Cardiac muscle cell (in vitro differentiated cells and primary cell): ENCODE measurements around the gene STK17A. TPM values are rescaled to one million over a fixed set of nuclear protein-coding genes. Genes with fewer than 3 reads are reported as not detected.
"Not testable (repeated sequence)": the region's sequence is repeated elsewhere in the genome, so short reads cannot be mapped to it uniquely, and the experiment has no call there.

Experiments
- DNase-seq, 2 donors: peaks; one replicate each; pipeline versions ENCODE4 v3.0.0 to v3.0.0-alpha.2; 2010 to 2017; ENCODE audit warnings: low read depth in 1 of 2, low spot score in 1 of 2
- H3K27ac ChIP-seq: fragments of 200-600 bp; sonication (generic); 2 replicates; pipeline ENCODE4 v1.5.1; 2016
- H3K27me3 ChIP-seq: fragments of 200-600 bp; sonication (generic); 2 replicates; pipeline ENCODE4 v1.6.0; 2016; ENCODE audit warnings: control low read depth
- H3K36me3 ChIP-seq: fragments of 200-600 bp; sonication (generic); 2 replicates; pipeline ENCODE4 v1.5.1; 2016; ENCODE audit warnings: control low read depth
- H3K4me1 ChIP-seq: fragments of 200-600 bp; sonication (generic); 2 replicates; pipeline ENCODE4 v1.8.1; 2017; ENCODE audit warnings: low read depth, mild to moderate bottlenecking, mixed run types
- H3K4me3 ChIP-seq: fragments of 200-600 bp; sonication (generic); 2 replicates; pipeline ENCODE4 v1.5.1; 2016; ENCODE audit warnings: mild to moderate bottlenecking
- H3K9me3 ChIP-seq: fragments of 200-600 bp; sonication (generic); 2 replicates; pipeline ENCODE4 v1.5.1; 2017; ENCODE audit warnings: low read depth, mild to moderate bottlenecking, control low read depth
- polyA plus RNA-seq: library from polyadenylated mRNA; unstranded; fragments of >200 nt; fragmentation: Nextera tagmentation; extraction: Ambion mirVana; gene quantifications from 2 replicates; pipeline ENCODE4 v1.2.1, GENCODE V29; 2016
- total RNA-seq: library from RNA; depleted of rRNA; stranded (reverse); fragments of >200 nt; gene quantifications from 2 replicates; pipeline ENCODE4 v1.2.3, GENCODE V29; 2016
- TF ChIP-seq, protein P1 (sequence below): IDR thresholded peaks from 2 replicates; pipeline ENCODE4 v1.5.1; 2012; ENCODE audit warnings: low read depth, mild to moderate bottlenecking, low read length

The STK17A gene
- total and polyA plus RNA-seq, 2 experiments from 2014 or later, result 18.0 to 30.4 TPM

DNA sequence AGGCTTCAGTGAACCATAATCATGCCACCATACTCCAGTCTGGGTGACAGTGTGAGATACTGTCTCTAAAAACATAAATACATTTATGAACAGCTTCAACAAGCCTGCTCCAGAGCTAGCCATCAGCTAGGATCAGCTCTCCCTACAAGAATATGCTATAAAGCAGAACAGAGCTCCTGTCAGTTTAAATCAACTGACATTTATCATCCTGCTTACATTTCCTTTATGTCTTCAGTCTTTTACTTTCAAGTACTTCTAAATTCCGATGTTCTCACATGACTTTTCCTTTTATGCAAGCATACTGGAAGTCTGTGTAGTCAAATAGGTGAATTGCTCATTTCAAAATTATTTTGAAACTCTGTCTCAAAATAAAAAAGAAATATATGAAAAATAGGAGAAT is 81.8 kb downstream of the STK17A start:
- no peaks in the 10 kb centered on the region for H3K36me3 ChIP-seq
- peak overlapping the region; percentile 10 for H3K27ac ChIP-seq
- H3K4me1 ChIP-seq, result no peaks in the 10 kb centered on the region
- TF ChIP-seq, protein P1, sequence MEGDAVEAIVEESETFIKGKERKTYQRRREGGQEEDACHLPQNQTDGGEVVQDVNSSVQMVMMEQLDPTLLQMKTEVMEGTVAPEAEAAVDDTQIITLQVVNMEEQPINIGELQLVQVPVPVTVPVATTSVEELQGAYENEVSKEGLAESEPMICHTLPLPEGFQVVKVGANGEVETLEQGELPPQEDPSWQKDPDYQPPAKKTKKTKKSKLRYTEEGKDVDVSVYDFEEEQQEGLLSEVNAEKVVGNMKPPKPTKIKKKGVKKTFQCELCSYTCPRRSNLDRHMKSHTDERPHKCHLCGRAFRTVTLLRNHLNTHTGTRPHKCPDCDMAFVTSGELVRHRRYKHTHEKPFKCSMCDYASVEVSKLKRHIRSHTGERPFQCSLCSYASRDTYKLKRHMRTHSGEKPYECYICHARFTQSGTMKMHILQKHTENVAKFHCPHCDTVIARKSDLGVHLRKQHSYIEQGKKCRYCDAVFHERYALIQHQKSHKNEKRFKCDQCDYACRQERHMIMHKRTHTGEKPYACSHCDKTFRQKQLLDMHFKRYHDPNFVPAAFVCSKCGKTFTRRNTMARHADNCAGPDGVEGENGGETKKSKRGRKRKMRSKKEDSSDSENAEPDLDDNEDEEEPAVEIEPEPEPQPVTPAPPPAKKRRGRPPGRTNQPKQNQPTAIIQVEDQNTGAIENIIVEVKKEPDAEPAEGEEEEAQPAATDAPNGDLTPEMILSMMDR, result no peak
- no peaks in the 10 kb centered on the region for H3K9me3 ChIP-seq
- no peaks in the 10 kb centered on the region for H3K27me3 ChIP-seq
- DNase-seq, result no peak
- no peak overlapping the region for H3K4me3 ChIP-seq

DNA sequence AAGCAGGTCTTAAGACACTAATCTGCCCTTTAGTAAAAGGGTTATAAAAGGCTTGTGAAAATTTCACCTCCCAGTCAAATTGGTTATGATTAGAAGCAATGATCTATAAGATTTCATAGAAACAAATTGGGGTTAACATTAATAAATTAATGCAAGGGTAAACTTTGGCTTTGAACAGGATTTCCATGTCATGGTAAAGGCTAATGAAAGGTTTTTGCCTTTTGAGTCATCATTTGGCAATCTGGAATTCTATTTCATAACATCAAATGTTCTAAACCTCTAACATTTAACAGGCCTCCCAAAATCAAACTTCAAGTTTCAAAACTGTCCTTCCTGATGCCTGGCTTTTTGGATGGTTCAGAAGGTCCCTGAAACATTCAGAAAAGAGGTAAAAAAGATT is 84.0 kb downstream of the STK17A start:
- Histone ChIP-seq H3K36me3 (no peaks in the 10 kb centered on the region), H3K4me1 (no peaks in the 10 kb centered on the region), H3K4me3 (no peak overlapping the region), H3K27me3 (no peaks in the 10 kb centered on the region), H3K9me3 (no peaks in the 10 kb centered on the region), H3K27ac (no peak overlapping the region)
- DNase-seq, result peak in 1 of 2 donors; percentile 51
- TF ChIP-seq, protein P1, result no peak

DNA sequence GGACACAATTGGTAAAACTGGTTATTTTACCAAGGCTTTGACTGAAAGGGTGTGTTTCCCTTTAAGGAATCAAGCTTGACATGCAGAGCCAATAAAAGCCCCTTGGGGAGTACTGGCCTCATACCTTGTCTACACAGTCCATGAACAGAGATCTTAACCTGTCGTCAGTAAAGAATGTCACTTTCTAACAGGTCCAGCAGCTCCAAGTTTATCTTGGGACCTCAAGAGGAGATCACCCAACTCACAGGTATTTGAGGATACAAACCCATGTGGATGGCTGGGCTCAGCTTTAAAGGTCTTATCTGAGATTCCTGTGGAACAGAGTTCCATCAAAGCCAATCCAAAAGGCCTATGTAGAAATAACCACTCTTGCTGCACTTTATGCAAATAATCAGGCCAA is 85.1 kb downstream of the STK17A start:
- H3K9me3 ChIP-seq, result no peaks in the 10 kb centered on the region
- no peak overlapping the region for H3K4me3 ChIP-seq
- DNase-seq, result no peak
- no peaks in the 10 kb centered on the region for H3K36me3 ChIP-seq
- no peaks in the 10 kb centered on the region for H3K27me3 ChIP-seq
- TF ChIP-seq, protein P1, result no peak
- H3K4me1 ChIP-seq, result no peaks in the 10 kb centered on the region
- H3K27ac ChIP-seq, result no peak overlapping the region

DNA sequence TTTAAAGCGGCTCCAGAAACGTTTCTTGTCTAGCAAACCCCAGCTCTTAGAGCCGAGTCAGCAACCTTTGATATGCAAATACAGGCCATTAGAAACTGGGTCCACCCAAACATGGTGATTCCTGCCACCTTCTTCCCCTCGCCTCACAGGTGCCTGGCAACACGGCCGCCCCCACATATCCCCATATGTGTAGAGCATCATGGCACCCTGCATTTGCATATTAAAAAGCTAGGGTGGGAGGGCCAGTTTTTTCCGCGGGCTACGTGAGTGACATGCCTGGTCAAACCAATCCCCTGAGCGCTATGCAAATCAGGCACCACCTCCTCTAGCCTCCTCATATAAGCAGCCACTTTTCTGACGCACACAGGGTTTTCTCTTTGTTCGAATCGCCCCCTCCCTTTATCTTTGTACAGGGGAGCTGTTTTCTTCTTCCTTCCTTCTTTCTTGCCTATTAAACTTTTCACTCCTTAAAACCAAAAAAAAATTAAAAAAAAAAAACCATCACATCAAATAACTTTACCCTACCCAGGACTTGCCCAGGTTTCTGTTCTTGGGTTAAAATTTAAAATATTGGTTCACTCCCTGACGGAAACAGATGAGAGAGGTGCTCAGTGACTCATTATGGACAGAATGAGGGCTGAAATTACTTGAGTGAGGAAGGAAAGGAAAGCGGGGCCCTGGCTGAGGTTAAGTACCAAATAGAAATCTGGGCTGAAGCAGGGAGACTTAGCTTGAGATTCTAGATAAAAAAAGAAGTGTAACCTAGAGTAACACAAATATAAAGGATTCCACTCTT is 86.6 kb downstream of the STK17A start:
- H3K4me3 ChIP-seq, result no peak overlapping the region
- no peak for DNase-seq
- no peaks in the 10 kb centered on the region for H3K9me3 ChIP-seq
- TF ChIP-seq, protein P1, result no peak
- no peaks in the 10 kb centered on the region for H3K27me3 ChIP-seq
- no peak overlapping the region for H3K27ac ChIP-seq
- no peaks in the 10 kb centered on the region for H3K36me3 ChIP-seq
- no peaks in the 10 kb centered on the region for H3K4me1 ChIP-seq

DNA sequence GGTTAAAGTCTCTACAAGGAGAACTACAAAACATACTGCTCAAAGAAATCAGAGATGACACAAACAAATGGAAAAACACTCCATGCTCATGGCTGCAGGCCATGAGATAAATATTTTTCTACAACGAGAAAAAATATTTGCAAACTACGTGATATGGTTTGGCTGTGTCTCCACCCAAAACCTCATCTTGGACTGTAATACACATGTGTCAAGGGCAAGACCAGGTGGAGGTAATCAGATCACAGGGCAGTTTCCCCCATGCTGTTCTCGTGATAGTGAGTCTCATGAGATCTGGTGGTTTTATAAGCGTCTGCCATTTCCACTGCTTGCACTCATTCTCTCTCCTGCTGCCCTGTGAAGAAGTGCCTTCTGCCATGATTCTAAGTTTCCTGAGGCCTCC is 88.6 kb downstream of the STK17A start:
- DNase-seq, result no peak
- H3K4me1 ChIP-seq, result no peaks in the 10 kb centered on the region
- no peak overlapping the region for H3K4me3 ChIP-seq
- H3K9me3 ChIP-seq, result no peaks in the 10 kb centered on the region
- TF ChIP-seq, protein P1, result no peak
- H3K27ac ChIP-seq, result no peak overlapping the region
- no peaks in the 10 kb centered on the region for H3K36me3 ChIP-seq
- H3K27me3 ChIP-seq, result no peaks in the 10 kb centered on the region

DNA sequence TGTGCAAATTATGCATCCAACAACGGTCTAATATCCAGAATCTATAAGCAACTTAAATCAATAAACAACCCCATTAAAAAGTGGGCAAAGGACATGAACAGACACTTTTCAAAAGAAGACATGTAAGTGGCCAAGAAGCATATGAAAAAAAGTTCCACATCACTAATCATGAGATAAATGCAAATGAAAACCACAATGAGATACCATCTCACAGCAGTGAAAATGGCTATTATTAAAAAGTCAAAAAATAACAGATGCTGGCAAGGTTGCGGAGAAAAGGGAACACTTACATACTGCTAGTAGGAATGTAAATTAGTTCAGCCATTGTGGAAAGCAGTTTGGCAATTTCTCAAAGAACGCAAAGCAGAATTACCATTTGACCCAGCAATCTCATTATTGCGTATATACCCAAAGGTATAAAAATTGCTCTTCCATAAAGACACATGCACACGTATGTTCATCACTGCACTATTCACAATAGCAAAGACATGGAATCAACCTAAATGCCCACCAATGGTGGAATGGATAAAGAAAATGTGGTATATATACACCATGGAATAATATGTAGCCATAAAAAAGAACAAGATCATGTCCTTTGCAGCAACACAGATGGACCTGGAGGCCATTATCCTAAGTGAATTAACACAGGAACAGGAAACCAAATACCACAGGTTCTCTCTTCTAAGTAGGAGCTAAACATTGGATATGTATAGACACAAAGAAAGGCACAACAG is 90.5 kb downstream of the STK17A start:
- DNase-seq, result peak in 1 of 2 donors; percentile 38

More for the DNA sequence above, 90.5 kb downstream of the STK17A start:
- H3K27ac ChIP-seq, H3K9me3 ChIP-seq, H3K36me3 ChIP-seq, H3K4me3 ChIP-seq, H3K4me1 ChIP-seq, H3K27me3 ChIP-seq: not testable (repeated sequence)
